ENCODE data around the gene NOPCHAP1. TPM values are rescaled to one million over a fixed set of nuclear protein-coding genes. Genes with fewer than 3 reads are reported as not detected.

NOPCHAP1 gene
- total RNA-seq, 6 experiments from 2014 or later = 2.1 to 7.7 (median 6.1) TPM

DNA sequence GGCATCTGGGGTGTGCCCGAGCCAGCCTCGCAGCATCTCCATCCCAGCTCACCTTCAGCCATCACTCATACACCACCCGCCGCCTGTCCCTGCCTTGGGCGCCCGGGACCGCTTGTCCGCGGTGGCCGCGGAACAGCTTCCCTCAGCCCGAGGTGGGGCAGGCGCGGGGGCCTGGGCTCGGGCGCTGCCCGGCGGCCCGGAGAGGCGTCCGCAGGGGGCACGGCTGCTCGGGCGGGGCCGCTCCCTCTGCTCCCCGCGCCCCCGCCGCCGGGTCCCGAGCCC, 28.5 kb upstream of the NOPCHAP1 start:
- H3K4me3 ChIP-seq = peak overlapping the region; percentile 75 to 83 (median 80)
- no peaks in the 10 kb centered on the region for H3K9me3 ChIP-seq
- TF ChIP-seq, protein P1, sequence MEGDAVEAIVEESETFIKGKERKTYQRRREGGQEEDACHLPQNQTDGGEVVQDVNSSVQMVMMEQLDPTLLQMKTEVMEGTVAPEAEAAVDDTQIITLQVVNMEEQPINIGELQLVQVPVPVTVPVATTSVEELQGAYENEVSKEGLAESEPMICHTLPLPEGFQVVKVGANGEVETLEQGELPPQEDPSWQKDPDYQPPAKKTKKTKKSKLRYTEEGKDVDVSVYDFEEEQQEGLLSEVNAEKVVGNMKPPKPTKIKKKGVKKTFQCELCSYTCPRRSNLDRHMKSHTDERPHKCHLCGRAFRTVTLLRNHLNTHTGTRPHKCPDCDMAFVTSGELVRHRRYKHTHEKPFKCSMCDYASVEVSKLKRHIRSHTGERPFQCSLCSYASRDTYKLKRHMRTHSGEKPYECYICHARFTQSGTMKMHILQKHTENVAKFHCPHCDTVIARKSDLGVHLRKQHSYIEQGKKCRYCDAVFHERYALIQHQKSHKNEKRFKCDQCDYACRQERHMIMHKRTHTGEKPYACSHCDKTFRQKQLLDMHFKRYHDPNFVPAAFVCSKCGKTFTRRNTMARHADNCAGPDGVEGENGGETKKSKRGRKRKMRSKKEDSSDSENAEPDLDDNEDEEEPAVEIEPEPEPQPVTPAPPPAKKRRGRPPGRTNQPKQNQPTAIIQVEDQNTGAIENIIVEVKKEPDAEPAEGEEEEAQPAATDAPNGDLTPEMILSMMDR (IDR thresholded peaks at IDR 0.05) = no peak
- no peak for TF ChIP-seq POLR2A (IDR thresholded peaks at IDR 0.05)
- H3K27ac ChIP-seq = peak overlapping the region; percentile 87 to 93 (median 91)
- WGBS (ENCODE audit: insufficient coverage, low coverage, low lambda C conversion rate, missing lambda C conversion rate) = 0% methylated on average over 2 of the region's 31 CpGs
- H3K4me1 ChIP-seq = peaks cover 0 to 37% (median 7%) of the 10 kb centered on the region in 4 donors
- ATAC-seq (peak; percentile 11 to 41 (median 27)), DNase-seq (peak in 2 of 3 donors; percentile 57 to 67)
- H3K27me3 ChIP-seq = no peaks in the 10 kb centered on the region
- no peaks in the 10 kb centered on the region for H3K36me3 ChIP-seq
- intact Hi-C loops (cut with DNase I) = no loop called here

- Histone ChIP-seq H3K36me3 (no peaks in the 10 kb centered on the region), H3K4me3 (peak within 1 kb of the TSS; percentile 75 to 83 (median 80)), H3K27me3 (no peaks in the 10 kb centered on the region), H3K4me1 (peaks cover 0 to 31% (median 7%) of the 10 kb centered on the region in 4 donors), H3K27ac (peak within 1 kb of the TSS; percentile 87 to 93 (median 91)), H3K9me3 (no peaks in the 10 kb centered on the region)
- WGBS (ENCODE audit: insufficient coverage, low coverage, low lambda C conversion rate, missing lambda C conversion rate) = 0% methylated on average over 11 of the region's 83 CpGs
- peak; percentile 69 for TF ChIP-seq POLR2A (IDR thresholded peaks at IDR 0.05)
- TF ChIP-seq, protein P1 (IDR thresholded peaks at IDR 0.05) = peak in 2 of 4 donors; percentile 47 to 49
- DNase-seq = peak; percentile 89 to 93 (median 93)
- ATAC-seq = peak; percentile 83 to 93 (median 90)
- intact Hi-C loops (cut with DNase I) = no loop called here
Measured at GRCh38 chr12:104958001-104958804, 27.9 kb upstream of the NOPCHAP1 start, which contains the start of gene SLC41A2. Gene SLC41A2 (minus strand): TSS chr12:104958290. CDS start chr12:104928527, 29,763 bp downstream.

DNA sequence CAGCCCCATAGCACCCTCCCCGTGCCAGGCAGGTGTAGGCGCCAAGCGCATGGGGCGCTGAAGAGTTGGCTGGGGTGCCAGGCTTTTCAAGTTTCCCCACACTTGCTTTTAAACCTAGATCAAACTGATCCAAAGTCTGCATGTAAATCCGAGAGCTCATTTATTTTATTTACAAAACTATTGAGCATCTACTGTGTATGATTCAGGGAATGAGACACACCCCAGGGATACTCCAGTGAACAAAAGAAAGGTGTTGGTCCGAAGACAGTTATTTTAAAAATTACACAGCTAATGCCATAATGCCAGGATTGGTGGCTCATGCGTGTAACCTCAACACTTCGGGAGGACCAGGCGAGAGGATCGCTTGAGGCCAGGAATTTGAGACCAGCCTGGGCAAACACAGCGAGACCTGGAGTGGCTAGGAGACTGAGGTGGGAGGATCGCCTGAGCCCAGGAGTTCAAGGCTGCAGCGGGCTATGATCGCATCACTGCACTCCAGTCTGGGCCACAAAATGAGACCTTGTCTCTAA, 27.2 kb upstream of the NOPCHAP1 start:
- peak overlapping the region; percentile 87 to 93 (median 91) for H3K27ac ChIP-seq
- ATAC-seq (peak; percentile 2 to 22 (median 12)), DNase-seq (peak in 1 of 3 donors; percentile 62)
- H3K27me3 ChIP-seq = no peaks in the 10 kb centered on the region
- no peaks in the 10 kb centered on the region for H3K9me3 ChIP-seq
- no peaks in the 10 kb centered on the region for H3K36me3 ChIP-seq
- no peak for TF ChIP-seq POLR2A (IDR thresholded peaks at IDR 0.05)
- TF ChIP-seq, protein P1 (IDR thresholded peaks at IDR 0.05) = peak in 1 of 4 donors; percentile 28
- H3K4me3 ChIP-seq = peak overlapping the region; percentile 75 to 83 (median 80)
- intact Hi-C loops (cut with DNase I) = no loop called here
- 8% methylated on average over 12 of the region's 14 CpGs for WGBS (ENCODE audit: insufficient coverage, low coverage, low lambda C conversion rate, missing lambda C conversion rate)
- H3K4me1 ChIP-seq = peaks cover 0 to 25% (median 7%) of the 10 kb centered on the region in 4 donors

GRCh38 chr12:104959335-104959841, 26.7 kb upstream of the NOPCHAP1 start:
- Histone ChIP-seq H3K27me3 (no peaks in the 10 kb centered on the region), H3K27ac (peak overlapping the region; percentile 87 to 93 (median 91)), H3K4me3 (peak overlapping the region in 2 of 3 donors; percentile 75 to 80), H3K4me1 (peaks cover 0 to 21% (median 7%) of the 10 kb centered on the region in 4 donors), H3K36me3 (no peaks in the 10 kb centered on the region), H3K9me3 (no peaks in the 10 kb centered on the region)
- intact Hi-C loops (cut with DNase I) = no loop called here
- no peak for TF ChIP-seq POLR2A (IDR thresholded peaks at IDR 0.05)
- TF ChIP-seq, protein P1 (IDR thresholded peaks at IDR 0.05) = no peak
- 20% methylated on average over 2 of the region's 2 CpGs for WGBS (ENCODE audit: insufficient coverage, low coverage, low lambda C conversion rate, missing lambda C conversion rate)
- DNase-seq = no peak
- ATAC-seq = peak; percentile 7 to 42 (median 28)

Measured in right lobe of liver (tissue), 6 donors.